ENCODE results near the gene LMNB1.

Gene LMNB1

GRCh38 chr5:126883564-126884245 lies 106.8 kb downstream of the LMNB1 start:
- in situ Hi-C loops (cut with MboI; ENCODE audit: low sequenced_read_pairs), result no loop called here
- Histone ChIP-seq H3K4me1 (no peaks in the 10 kb centered on the region), H3K36me3 (replicated peaks) (no peaks in the 10 kb centered on the region; the same call in 1 of the 2 replicates), H3K27me3 (ENCODE audit: low read depth) (no peaks in the 10 kb centered on the region), H3K4me3 (no peak overlapping the region), H3K9me3 (no peaks in the 10 kb centered on the region)
- DNase-seq (ENCODE audit: low spot score in 2 of 2), result no peak

GRCh38 chr5:126884269-126884819 lies 107.4 kb downstream of the LMNB1 start:
- DNase-seq (ENCODE audit: low spot score in 2 of 2), result no peak
- no peaks in the 10 kb centered on the region; the same call in 1 of the 2 replicates for H3K36me3 ChIP-seq (replicated peaks)
- no peaks in the 10 kb centered on the region for H3K9me3 ChIP-seq
- in situ Hi-C loops (cut with MboI; ENCODE audit: low sequenced_read_pairs), result no loop called here
- H3K27me3 ChIP-seq (ENCODE audit: low read depth), result no peaks in the 10 kb centered on the region
- no peaks in the 10 kb centered on the region for H3K4me1 ChIP-seq
- no peak overlapping the region for H3K4me3 ChIP-seq

Measured in HAP-1 (cell line).